Measurements from ENCODE around the gene ARID3A. TPM values are rescaled to one million over a fixed set of nuclear protein-coding genes. Genes with fewer than 3 reads are reported as not detected.

ARID3A gene
- total RNA-seq, 2 donors from 2014 or later, result 3.8 to 18.7 TPM

Small RNA genes lying within 50 kb of the gene (small RNA-seq; reads per million reads assigned to genes)
- gene RNU6-2 (0 reads per million in 2 donors), gene RNU6-9 (0 reads per million in 2 donors)

Other genes with a start within 250 kb of the ARID3A start
- 100 to 1,000 TPM in 1 of 2 donors, 10 to 100 TPM in 1; 69.3 to 241 TPM for gene FSTL3, start 249.6 kb upstream of the ARID3A start, total RNA-seq
- gene PRSS57, start 230.6 kb upstream of the ARID3A start, total RNA-seq, result 1 to 10 TPM in 1 of 2 donors, not detected in 1; 1.7 TPM
- 10 to 100 TPM; 40.9 to 58.7 TPM for gene PALM, start 217.1 kb upstream of the ARID3A start, total RNA-seq
- 1 to 10 TPM; 7.3 to 9.3 TPM for gene MISP, start 174.9 kb upstream of the ARID3A start, total RNA-seq
- gene PTBP1, start 128.6 kb upstream of the ARID3A start, total RNA-seq, result 100 to 1,000 TPM; 153 to 222 TPM
- gene PLPPR3, start 104.1 kb upstream of the ARID3A start, total RNA-seq, result 10 to 100 TPM in 1 of 2 donors, under 1 TPM in 1; 0.27 to 20.3 TPM
- gene AZU1, start 98.2 kb upstream of the ARID3A start, total RNA-seq, result 1 to 10 TPM in 1 of 2 donors, not detected in 1; 6.9 TPM
- gene PRTN3, start 85.0 kb upstream of the ARID3A start, total RNA-seq, result 1 to 10 TPM in 1 of 2 donors, not detected in 1; 2.6 TPM
- 1 to 10 TPM in 1 of 2 donors, not detected in 1; 1.4 TPM for gene ELANE, start 73.7 kb upstream of the ARID3A start, total RNA-seq
- gene CFD, start 66.4 kb upstream of the ARID3A start, total RNA-seq, result 100 to 1,000 TPM in 1 of 2 donors, 10 to 100 TPM in 1; 92.2 to 167 TPM
- 100 to 1,000 TPM in 1 of 2 donors, 10 to 100 TPM in 1; 65.1 to 114 TPM for gene MED16, start 32.8 kb upstream of the ARID3A start, total RNA-seq
- gene RNU6-9, start 32.6 kb upstream of the ARID3A start, total RNA-seq, result not detected
- gene R3HDM4, start 12.8 kb upstream of the ARID3A start, total RNA-seq, result 10 to 100 TPM; 36.9 to 58.7 TPM
- gene KISS1R, start 8.7 kb upstream of the ARID3A start, total RNA-seq, result not detected
- 10 to 100 TPM; 35.0 to 94.8 TPM for gene WDR18, start 58.3 kb downstream of the ARID3A start, total RNA-seq
- under 1 TPM in 1 of 2 donors, not detected in 1; 0.34 TPM for gene GRIN3B, start 74.4 kb downstream of the ARID3A start, total RNA-seq
- gene TMEM259, start 95.1 kb downstream of the ARID3A start, total RNA-seq, result 100 to 1,000 TPM; 216 to 377 TPM
- not detected for gene RNU6-2, start 95.5 kb downstream of the ARID3A start, total RNA-seq
- 100 to 1,000 TPM in 1 of 2 donors, 10 to 100 TPM in 1; 82.9 to 101 TPM for gene CNN2, start 100.6 kb downstream of the ARID3A start, total RNA-seq
- 10 to 100 TPM; 16.2 to 25.1 TPM for gene ABCA7, start 114.1 kb downstream of the ARID3A start, total RNA-seq
- gene ARHGAP45, start 141.1 kb downstream of the ARID3A start, total RNA-seq, result 10 to 100 TPM in 1 of 2 donors, 1 to 10 TPM in 1; 8.9 to 26.2 TPM
- 100 to 1,000 TPM; 152 to 169 TPM for gene POLR2E, start 169.3 kb downstream of the ARID3A start, total RNA-seq
- gene GPX4, start 178.0 kb downstream of the ARID3A start, total RNA-seq, result 100 to 1,000 TPM; 577 to 627 TPM
- 10 to 100 TPM; 32.5 to 79.9 TPM for gene SBNO2, start 248.2 kb downstream of the ARID3A start, total RNA-seq